H1 (cell line): Measurements from ENCODE around the gene FAM24A. TPM values are rescaled to one million over a fixed set of nuclear protein-coding genes. Genes with fewer than 3 reads are reported as not detected.

Experiments
- CTCF ChIA-PET: fragments of 300-600 bp; sonication (Branson Sonifier 250); formaldehyde crosslinking; loops from one replicate; lab custom pipeline; 2021; ENCODE audit not compliant: partially characterized antibody; lab: Charles Lee
- POLR2A ChIA-PET: fragments of 300-600 bp; sonication (Branson Sonifier 250); formaldehyde crosslinking; loops from one replicate; lab custom pipeline; 2021; ENCODE audit warnings: inconsistent platforms; ENCODE audit not compliant: partially characterized antibody; lab: Charles Lee
- DNase-seq, 2 experiments: peaks; one replicate each; pipeline versions ENCODE4 v3.0.0 to v3.0.0-alpha.2; 2010 to 2022; ENCODE audit warnings: low spot score in 2 of 2, low read depth in 1 of 2, mixed read lengths in 1 of 2
- FAIRE-seq: peaks from 2 replicates; lab custom pipeline; 2011; peaks lifted over from hg19 to GRCh38; lab: Jason Lieb, UNC
- H2AFZ ChIP-seq: 2 replicates; pipeline ENCODE4 v1.8.1; 2012; ENCODE audit warnings: low read length, inconsistent platforms
- H2AK5ac ChIP-seq: 2 replicates; pipeline ENCODE4 v1.6.1; 2013; ENCODE audit warnings: low read depth, low read length
- H2BK120ac ChIP-seq: replicated peaks from 2 replicates; pipeline ENCODE3; 2013; ENCODE audit warnings: low read depth, low read length, inconsistent platforms
- H2BK12ac ChIP-seq: 2 replicates; pipeline ENCODE4 v1.6.1; 2013; ENCODE audit warnings: low read depth, low read length
- H2BK15ac ChIP-seq: 2 replicates; pipeline ENCODE4 v1.6.1; 2013; ENCODE audit warnings: low read length
- H2BK20ac ChIP-seq: 2 replicates; pipeline ENCODE4 v1.6.1; 2013; ENCODE audit warnings: low read length
- H2BK5ac ChIP-seq: 2 replicates; pipeline ENCODE4 v1.6.1; 2013; ENCODE audit warnings: low read depth, low read length
- H3K14ac ChIP-seq: 2 replicates; pipeline ENCODE4 v1.6.1; 2013; ENCODE audit warnings: inconsistent platforms; ENCODE audit not compliant: insufficient read length
- H3K18ac ChIP-seq: 2 replicates; pipeline ENCODE4 v1.6.1; 2013; ENCODE audit warnings: low read length; ENCODE audit errors: extremely low read depth
- H3K23ac ChIP-seq: 2 replicates; pipeline ENCODE4 v1.6.1; 2013; ENCODE audit warnings: inconsistent platforms; ENCODE audit not compliant: insufficient read length
- H3K23me2 ChIP-seq: 2 replicates; pipeline ENCODE4 v1.6.1; 2013; ENCODE audit warnings: low read depth, low read length
- H3K27ac ChIP-seq: 2 replicates; pipeline ENCODE4 v1.6.1; 2011; ENCODE audit warnings: low read depth, low read length, inconsistent platforms
- H3K27me3 ChIP-seq, 4 experiments: replicated peaks in 1 of 4; 1 replicate in 1 of 4; 2 replicates in 3 of 4; pipeline versions ENCODE4 v1.6.1 to v1.8.1; 2011 to 2013; ENCODE audit warnings: low read length in 3 of 4, mild to moderate bottlenecking in 3 of 4, inconsistent platforms in 2 of 4, mixed read lengths in 2 of 4, moderate library complexity in 1 of 4; ENCODE audit not compliant: control insufficient read depth in 3 of 4, insufficient read depth in 3 of 4; ENCODE audit errors: extremely low read depth in 1 of 4
- H3K36me3 ChIP-seq, 4 experiments: 2 replicates each; pipeline versions ENCODE4 v1.6.1 to v1.8.1; 2011 to 2013; ENCODE audit warnings: mild to moderate bottlenecking in 4 of 4, low read length in 3 of 4, moderate library complexity in 2 of 4, control low read depth in 1 of 4, inconsistent platforms in 1 of 4; ENCODE audit not compliant: insufficient read depth in 4 of 4, control insufficient read depth in 2 of 4
- H3K4ac ChIP-seq: replicated peaks from 2 replicates; pipeline ENCODE3; 2013; ENCODE audit warnings: low read length, low read depth, mixed read lengths, inconsistent platforms; ENCODE audit not compliant: insufficient read length
- H3K4me1 ChIP-seq, 4 experiments: replicated peaks in 1 of 4; 1 replicate in 1 of 4; 2 replicates in 3 of 4; pipeline versions ENCODE4 v1.6.1 to v1.8.1; 2011 to 2013; ENCODE audit warnings: low read length in 3 of 4, inconsistent platforms in 2 of 4, mixed read lengths in 1 of 4; ENCODE audit not compliant: insufficient read depth in 4 of 4, control insufficient read depth in 3 of 4
- H3K4me2 ChIP-seq, 2 experiments: 2 replicates each; pipeline versions ENCODE4 v1.6.1 to v1.8.1; 2011 to 2013; ENCODE audit warnings: low read depth in 2 of 2, low read length in 2 of 2, control low read depth in 1 of 2, inconsistent platforms in 1 of 2, mild to moderate bottlenecking in 1 of 2; ENCODE audit not compliant: insufficient read depth in 1 of 2
- H3K4me3 ChIP-seq, 4 experiments: fragments of 200-600, 300-600 bp in 1 of 4; sonication (generic), shearing (Covaris generic), sonication (Bioruptor Twin) in 1 of 4; 2 replicates each; pipeline versions ENCODE4 v1.5.1 to v1.8.1; 2011 to 2016; ENCODE audit warnings: low read length in 4 of 4, low read depth in 3 of 4, control low read depth in 2 of 4, inconsistent platforms in 2 of 4, mild to moderate bottlenecking in 2 of 4, mixed read lengths in 1 of 4, moderate library complexity in 1 of 4; ENCODE audit not compliant: insufficient read depth in 2 of 4; ENCODE audit errors: extremely low read depth in 1 of 4
- H3K56ac ChIP-seq: replicated peaks from 2 replicates; pipeline ENCODE3; 2013; ENCODE audit warnings: low read depth, mild to moderate bottlenecking, mixed read lengths, low read length, inconsistent platforms; ENCODE audit not compliant: insufficient read length
- H3K79me1 ChIP-seq: 2 replicates; pipeline ENCODE4 v1.6.1; 2013; ENCODE audit warnings: low read depth, low read length, control low read depth
- H3K79me2 ChIP-seq, 2 experiments: 2 replicates each; pipeline versions ENCODE4 v1.6.1 to v1.8.1; 2012 to 2013; ENCODE audit warnings: low read length in 2 of 2, mild to moderate bottlenecking in 2 of 2, inconsistent platforms in 1 of 2; ENCODE audit not compliant: insufficient read depth in 2 of 2, control insufficient read depth in 1 of 2
- H3K9ac ChIP-seq, 4 experiments: replicated peaks in 1 of 4; 1 replicate in 1 of 4; 2 replicates in 3 of 4; pipeline versions ENCODE4 v1.6.1 to v1.8.1; 2011 to 2013; ENCODE audit warnings: low read depth in 3 of 4, low read length in 3 of 4, control low read depth in 2 of 4, mild to moderate bottlenecking in 2 of 4, moderate library complexity in 2 of 4, inconsistent platforms in 1 of 4; ENCODE audit errors: extremely low read depth in 1 of 4
- H3K9me3 ChIP-seq, 2 experiments: 2 replicates each; pipeline versions ENCODE4 v1.6.1 to v1.8.1; 2012 to 2013; ENCODE audit warnings: mild to moderate bottlenecking in 2 of 2, moderate library complexity in 2 of 2, control low read depth in 1 of 2, inconsistent platforms in 1 of 2, low read depth in 1 of 2, low read length in 1 of 2, mixed read lengths in 1 of 2; ENCODE audit not compliant: insufficient read depth in 2 of 2
- H4K20me1 ChIP-seq, 2 experiments: replicated peaks in 1 of 2; 2 replicates each; pipeline versions ENCODE3 to v1.8.1; 2011 to 2013; ENCODE audit warnings: inconsistent platforms in 2 of 2, low read length in 2 of 2, mild to moderate bottlenecking in 1 of 2; ENCODE audit not compliant: insufficient read depth in 2 of 2, control insufficient read depth in 1 of 2
- H4K5ac ChIP-seq: 2 replicates; pipeline ENCODE4 v1.6.1; 2013; ENCODE audit warnings: low read length, low read depth, mixed read lengths, inconsistent platforms; ENCODE audit not compliant: insufficient read length
- H4K8ac ChIP-seq: 2 replicates; pipeline ENCODE4 v1.8.0; 2013; ENCODE audit warnings: mild to moderate bottlenecking, moderate library complexity, low read length, inconsistent platforms; ENCODE audit not compliant: insufficient read depth; ENCODE audit errors: extremely low read depth
- H4K91ac ChIP-seq: replicated peaks from 2 replicates; pipeline ENCODE3; 2013; ENCODE audit warnings: low read length, mixed read lengths, inconsistent platforms; ENCODE audit not compliant: insufficient read length
- BRCA1 ChIP-seq: IDR thresholded peaks from 2 replicates; pipeline ENCODE4 v1.6.1; 2012; ENCODE audit warnings: low read depth, low read length, improper control_type of control experiment
- CHD1 ChIP-seq: IDR thresholded peaks from 2 replicates; pipeline ENCODE4 v1.6.1; 2012; ENCODE audit warnings: low read depth, low read length, improper control_type of control experiment
- CTBP2 ChIP-seq: IDR thresholded peaks from 2 replicates; pipeline ENCODE4 v1.7.0; 2011; ENCODE audit warnings: borderline replicate concordance, mild to moderate bottlenecking, moderate library complexity, mixed read lengths, low read length; ENCODE audit not compliant: insufficient read depth, insufficient read length
- GABPA ChIP-seq: IDR thresholded peaks from 2 replicates; pipeline ENCODE4 v1.6.1; 2011; ENCODE audit warnings: mild to moderate bottlenecking, low read length, moderate library complexity, borderline replicate concordance; ENCODE audit not compliant: insufficient read depth
- GTF2F1 ChIP-seq: IDR thresholded peaks from 2 replicates; pipeline ENCODE4 v1.6.1; 2012; ENCODE audit warnings: low read depth, low read length, improper control_type of control experiment, borderline replicate concordance
- KDM5A ChIP-seq: fragments of 200-600 bp; IDR thresholded peaks from 2 replicates; pipeline ENCODE4 v1.7.1; 2012; ENCODE audit warnings: mild to moderate bottlenecking, low read length, inconsistent platforms, mixed read lengths
- MAFK ChIP-seq: IDR thresholded peaks from 2 replicates; pipeline ENCODE4 v1.6.1; 2012; ENCODE audit warnings: low read depth, mild to moderate bottlenecking, improper control_type of control experiment, low read length
- POU5F1 ChIP-seq: IDR thresholded peaks from 2 replicates; pipeline ENCODE4 v1.6.1; 2011; ENCODE audit warnings: low read depth, mild to moderate bottlenecking, low read length, moderate library complexity
- RAD21 ChIP-seq, 2 experiments: IDR thresholded peaks in 1 of 2; conservative IDR thresholded peaks in 1 of 2; 2 replicates each; pipeline ENCODE4 v1.6.1; 2011; ENCODE audit warnings: low read depth in 2 of 2, low read length in 2 of 2, improper control_type of control experiment in 1 of 2, inconsistent platforms in 1 of 2, mild to moderate bottlenecking in 1 of 2, moderate library complexity in 1 of 2
- RFX5 ChIP-seq: IDR thresholded peaks from 2 replicates; pipeline ENCODE4 v1.6.1; 2011; ENCODE audit warnings: low read depth, low read length, improper control_type of control experiment, borderline replicate concordance
- TAF1 ChIP-seq: IDR thresholded peaks from 2 replicates; pipeline ENCODE4 v1.6.1; 2011; ENCODE audit warnings: mild to moderate bottlenecking, low read depth, low read length
- TBP ChIP-seq: IDR thresholded peaks from 2 replicates; pipeline ENCODE4 v1.6.1; 2011; ENCODE audit warnings: low read depth, low read length, improper control_type of control experiment
- WGBS, 2 experiments: shearing (Covaris generic) in 1 of 2; methylation state at CpG; one replicate each; pipeline versions ENCODE4 v1.1.6 to v1.1.7; 2013 to 2015; ENCODE audit warnings: low lambda C conversion rate in 2 of 2, mixed read lengths in 2 of 2, inconsistent platforms in 1 of 2, low coverage in 1 of 2, missing lambda C conversion rate in 1 of 2; ENCODE audit not compliant: insufficient replicate concordance in 2 of 2, insufficient coverage in 1 of 2, insufficient read length in 1 of 2; ENCODE audit errors: extremely low coverage in 1 of 2, missing lambda C conversion rate in 1 of 2; 5-methylcytosine and 5-hydroxymethylcytosine counted together
- polyA plus RNA-seq, 7 experiments: library from polyadenylated mRNA; depleted of rRNA in 3 of 7; stranded (reverse) in 5 of 7; unstranded in 2 of 7; fragments of >200 nt in 5 of 7; fragments of 200-250 nt in 2 of 7; gene quantifications; 1 replicate in 5 of 7; 2 replicates in 1 of 7; 4 replicates in 1 of 7; pipeline versions ENCODE4 v1.2.1 to v1.2.3, GENCODE V29; 2011 to 2013; ENCODE audit warnings: missing spikeins in 2 of 7, mixed read lengths in 2 of 7
- total RNA-seq: library from RNA; stranded (reverse); fragmentation: NEBNext Ultra II Directional; extraction: Animal tissue kit (Norgen Biotek cat#: 25700); gene quantifications from 2 replicates; pipeline ENCODE4 v1.2.1, GENCODE V29; 2021

FAM24A gene
- total and polyA plus RNA-seq, 2 of the 8 experiments (the other 6 are each of a cell fraction or from before 2014, with no cell fraction given) = not detected

GRCh38 chr10:122931088-122931906 lies 20.9 kb downstream of the FAM24A start:
- Histone ChIP-seq H3K56ac (no peak overlapping the region), H3K27ac (no peak overlapping the region), H2AFZ (no peak overlapping the region), H3K9ac (no peak overlapping the region), H3K23ac (no peak overlapping the region), H3K18ac (no peak overlapping the region), H3K4ac (no peak overlapping the region), H3K4me1 (no peaks in the 10 kb centered on the region), H3K79me1 (no peaks in the 10 kb centered on the region), H3K27me3 (no peaks in the 10 kb centered on the region), H2AK5ac (no peak overlapping the region), H3K14ac (no peak overlapping the region), H2BK12ac (no peak overlapping the region), H4K91ac (no peak overlapping the region), H3K4me2 (no peak overlapping the region), H3K36me3 (peaks cover 0 to 7% (median 0%) of the 10 kb centered on the region in 4 experiments; a peak in 3 of 8 replicates), H3K23me2 (no peaks in the 10 kb centered on the region), H3K79me2 (no peaks in the 10 kb centered on the region), H4K8ac (no peak overlapping the region), H4K20me1 (no peaks in the 10 kb centered on the region), H2BK120ac (no peak overlapping the region), H4K5ac (no peak overlapping the region), H2BK15ac (no peak overlapping the region), H2BK5ac (no peak overlapping the region), H3K4me3 (no peak overlapping the region), H2BK20ac (no peak overlapping the region), H3K9me3 (no peaks in the 10 kb centered on the region)
- 92% methylated on average over 6 of the region's 6 CpGs; no CpG with 5 or more reads in 1 of the 2 experiments for WGBS, 2 experiments
- ChIA-PET POLR2A (no interaction called here), CTCF (no interaction called here)
- DNase-seq = no peak
- no peak for FAIRE-seq
- no peak for TF ChIP-seq RFX5
- TF ChIP-seq GABPA = no peak
- TF ChIP-seq TAF1 = no peak
- no peak for TF ChIP-seq CTBP2
- no peak for TF ChIP-seq GTF2F1
- no peak for TF ChIP-seq BRCA1
- TF ChIP-seq KDM5A = no peak
- no peak for TF ChIP-seq RAD21 (IDR thresholded peaks at IDR 0.05 in 1 of 2, conservative IDR thresholded peaks at IDR 0.05 in 1 of 2; ENCODE audit: low read depth in 2 of 2, low read length in 2 of 2)
- no peak for TF ChIP-seq MAFK
- TF ChIP-seq POU5F1 = no peak
- no peak for TF ChIP-seq CHD1
- no peak for TF ChIP-seq TBP
